Measurements from ENCODE around the gene MRPS12.

GRCh38 chr19:38913958-38914357, 16.8 kb upstream of the MRPS12 start:
- no peak for TF ChIP-seq CTCF (IDR thresholded peaks at IDR 0.05)
- no peak for TF ChIP-seq POLR2A (IDR thresholded peaks at IDR 0.05)
